K562 (cell line): ENCODE data around the gene NOSTRIN. TPM values are rescaled to one million over a fixed set of nuclear protein-coding genes. Genes with fewer than 3 reads are reported as not detected.

Source experiments
- BMI1 ChIP-seq: fragments of 150-350 bp; IDR thresholded peaks from 2 replicates; pipeline ENCODE4 v1.6.1; 2014; ENCODE audit warnings: low read length
- HMG20A ChIP-seq: fragments of 450-650 bp; formaldehyde crosslinking; conservative IDR thresholded peaks from 2 replicates; pipeline ENCODE4 v1.4.0; 2020; ENCODE audit warnings: mild to moderate bottlenecking, mixed read lengths
- JUND ChIP-seq, 2 experiments: IDR thresholded peaks; 2 replicates in 1 of 2; 3 replicates in 1 of 2; pipeline ENCODE4 v1.6.1; 2011; ENCODE audit warnings: borderline replicate concordance in 2 of 2, low read depth in 2 of 2, low read length in 2 of 2, improper control_type of control experiment in 1 of 2, missing biosample characterization in 1 of 2, missing genetic modification characterization in 1 of 2, missing genetic modification reagents in 1 of 2
- MEIS2 ChIP-seq: fragments of 450-650 bp; IDR thresholded peaks from 2 replicates; pipeline ENCODE4 v1.6.1; 2014; ENCODE audit warnings: mild to moderate bottlenecking; ENCODE audit not compliant: partially characterized antibody
- MYC ChIP-seq, 2 experiments: fragments of 250-450 bp in 1 of 2; sonication (Bioruptor Pico) in 1 of 2; IDR thresholded peaks; 2 replicates each; pipeline versions ENCODE4 v1.5.1 to v1.6.1; 2012 to 2021; ENCODE audit warnings: low read depth in 2 of 2, borderline replicate concordance in 1 of 2, improper control_type of control experiment in 1 of 2, low read length in 1 of 2, mild to moderate bottlenecking in 1 of 2, moderate library complexity in 1 of 2
- NR2C1 ChIP-seq, 2 experiments: fragments of 450-650 bp; IDR thresholded peaks; 2 replicates each; pipeline ENCODE4 v1.6.1; 2017; ENCODE audit warnings: mild to moderate bottlenecking in 2 of 2, antibody characterized with exemption in 1 of 2, inconsistent platforms in 1 of 2, missing compliant biosample characterization in 1 of 2, missing genetic modification characterization in 1 of 2
- PML ChIP-seq: IDR thresholded peaks from 2 replicates; pipeline ENCODE4 v1.6.1; 2012; ENCODE audit warnings: low read length, inconsistent platforms
- PTRF ChIP-seq: fragments of 450-650 bp; IDR thresholded peaks from 2 replicates; pipeline ENCODE4 v1.6.1; 2016; ENCODE audit warnings: mild to moderate bottlenecking, missing genetic modification characterization, missing compliant biosample characterization
- RAD51 ChIP-seq: fragments of 450-650 bp; IDR thresholded peaks from 2 replicates; pipeline ENCODE4 v1.7.1; 2016; ENCODE audit warnings: low read depth, mild to moderate bottlenecking, borderline replicate concordance
- RBM22 ChIP-seq: fragments of 200-400 bp; formaldehyde crosslinking; IDR thresholded peaks from 2 replicates; pipeline ENCODE4 v1.6.1; 2018; ENCODE audit warnings: low read length, low read depth; ENCODE audit not compliant: poor library complexity, severe bottlenecking
- SNRNP70 ChIP-seq: fragments of 200-400 bp; formaldehyde crosslinking; optimal IDR thresholded peaks from 2 replicates; pipeline ENCODE3; 2017; ENCODE audit warnings: low read depth, low read length
- ZNF551 ChIP-seq: fragments of 250-450 bp; sonication (Bioruptor Pico); IDR thresholded peaks from 2 replicates; pipeline ENCODE4 v1.5.0; 2021; ENCODE audit warnings: mild to moderate bottlenecking, moderate library complexity
- polyA plus RNA-seq, 8 experiments: library from polyadenylated mRNA; depleted of rRNA in 4 of 8; stranded (reverse) in 5 of 8; unstranded in 3 of 8; fragments of >200 nt; fragmentation: Nextera tagmentation in 2 of 8; fragmentation: Illumina TruSeq in 1 of 8; extraction: Ambion mirVana in 2 of 8; extraction: Trizol in 1 of 8; gene quantifications; 2 replicates each; pipeline versions ENCODE4 v1.2.1 to v1.2.3, GENCODE V29; 2011 to 2014; ENCODE audit warnings: inconsistent platforms in 1 of 8, missing spikeins in 1 of 8
- total RNA-seq, 7 experiments: library from RNA; depleted of rRNA in 6 of 7; stranded (reverse); fragments of >200 nt in 6 of 7; fragmentation: Illumina TruSeq in 2 of 7; extraction: Trizol in 2 of 7; gene quantifications; 2 replicates each; pipeline versions ENCODE4 v1.2.1 to v1.2.3, GENCODE V29; 2011 to 2021; ENCODE audit warnings: low replicate concordance in 1 of 7
- TF ChIP-seq, protein P1 (sequence below): fragments of 150-350 bp; conservative IDR thresholded peaks from 2 replicates; pipeline ENCODE4 v1.6.1; 2014; ENCODE audit warnings: low read length
- TF ChIP-seq, protein P2 (sequence below): sonication (generic); formaldehyde crosslinking; IDR thresholded peaks from 2 replicates; pipeline ENCODE4 v1.8.1; 2023; ENCODE audit warnings: mild to moderate bottlenecking, missing genetic modification reagents
- TF ChIP-seq, protein P3 (sequence below): fragments of 200-400 bp; formaldehyde crosslinking; IDR thresholded peaks from 2 replicates; pipeline ENCODE4 v1.6.1; 2017; ENCODE audit warnings: mild to moderate bottlenecking, low read depth, low read length, moderate library complexity
- TF ChIP-seq, protein P4 (sequence below): fragments of 450-650 bp; IDR thresholded peaks from 2 replicates; pipeline ENCODE4 v1.6.1; 2016

Gene NOSTRIN
- total and polyA plus RNA-seq, 9 of the 15 experiments (the other 6 are each of a cell fraction or from before 2014, with no cell fraction given) = 26.7 to 82.9 (median 56.3) TPM

DNA sequence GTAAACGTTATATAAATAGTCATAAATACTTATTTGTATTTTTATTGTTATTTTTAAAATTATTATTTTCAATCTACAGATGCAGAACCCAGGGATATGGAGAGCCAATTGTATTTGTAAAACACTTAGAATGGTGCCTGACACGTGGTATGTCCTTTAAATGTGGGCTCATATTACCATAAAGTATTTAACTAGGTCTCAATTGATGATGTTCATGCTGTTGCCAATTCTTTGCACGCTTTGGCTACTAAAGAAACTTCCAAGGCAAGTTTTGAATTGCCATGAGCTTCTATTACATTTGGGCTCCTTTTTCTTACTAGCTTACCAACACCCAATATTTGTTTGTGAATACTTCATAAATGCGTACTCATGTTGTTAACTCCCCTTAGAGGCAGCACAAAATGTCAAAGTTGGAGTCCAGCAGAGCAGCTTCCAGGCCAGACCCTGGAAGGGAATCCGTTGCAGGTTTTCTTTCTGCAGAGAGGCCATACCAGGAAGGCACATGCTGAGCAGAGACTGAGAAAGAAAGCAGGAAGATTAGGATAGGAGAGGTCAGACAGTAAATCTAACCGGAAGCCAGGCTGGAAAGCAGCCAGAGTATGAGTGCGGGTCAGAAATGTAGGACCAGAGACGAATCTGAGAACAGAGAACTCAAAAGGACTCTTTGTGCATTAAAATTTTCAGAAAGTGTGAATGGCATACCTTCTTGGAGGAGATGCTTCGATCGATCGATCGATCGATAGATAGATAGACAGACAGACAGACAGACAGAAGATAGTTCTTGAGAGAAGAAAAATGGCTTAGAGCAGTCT lies 4.2 kb upstream of the NOSTRIN start (continued):
- TF ChIP-seq, protein P1, sequence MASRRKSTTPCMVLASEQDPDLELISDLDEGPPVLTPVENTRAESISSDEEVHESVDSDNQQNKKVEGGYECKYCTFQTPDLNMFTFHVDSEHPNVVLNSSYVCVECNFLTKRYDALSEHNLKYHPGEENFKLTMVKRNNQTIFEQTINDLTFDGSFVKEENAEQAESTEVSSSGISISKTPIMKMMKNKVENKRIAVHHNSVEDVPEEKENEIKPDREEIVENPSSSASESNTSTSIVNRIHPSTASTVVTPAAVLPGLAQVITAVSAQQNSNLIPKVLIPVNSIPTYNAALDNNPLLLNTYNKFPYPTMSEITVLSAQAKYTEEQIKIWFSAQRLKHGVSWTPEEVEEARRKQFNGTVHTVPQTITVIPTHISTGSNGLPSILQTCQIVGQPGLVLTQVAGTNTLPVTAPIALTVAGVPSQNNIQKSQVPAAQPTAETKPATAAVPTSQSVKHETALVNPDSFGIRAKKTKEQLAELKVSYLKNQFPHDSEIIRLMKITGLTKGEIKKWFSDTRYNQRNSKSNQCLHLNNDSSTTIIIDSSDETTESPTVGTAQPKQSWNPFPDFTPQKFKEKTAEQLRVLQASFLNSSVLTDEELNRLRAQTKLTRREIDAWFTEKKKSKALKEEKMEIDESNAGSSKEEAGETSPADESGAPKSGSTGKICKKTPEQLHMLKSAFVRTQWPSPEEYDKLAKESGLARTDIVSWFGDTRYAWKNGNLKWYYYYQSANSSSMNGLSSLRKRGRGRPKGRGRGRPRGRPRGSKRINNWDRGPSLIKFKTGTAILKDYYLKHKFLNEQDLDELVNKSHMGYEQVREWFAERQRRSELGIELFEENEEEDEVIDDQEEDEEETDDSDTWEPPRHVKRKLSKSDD = no peak
- TF ChIP-seq, protein P2, sequence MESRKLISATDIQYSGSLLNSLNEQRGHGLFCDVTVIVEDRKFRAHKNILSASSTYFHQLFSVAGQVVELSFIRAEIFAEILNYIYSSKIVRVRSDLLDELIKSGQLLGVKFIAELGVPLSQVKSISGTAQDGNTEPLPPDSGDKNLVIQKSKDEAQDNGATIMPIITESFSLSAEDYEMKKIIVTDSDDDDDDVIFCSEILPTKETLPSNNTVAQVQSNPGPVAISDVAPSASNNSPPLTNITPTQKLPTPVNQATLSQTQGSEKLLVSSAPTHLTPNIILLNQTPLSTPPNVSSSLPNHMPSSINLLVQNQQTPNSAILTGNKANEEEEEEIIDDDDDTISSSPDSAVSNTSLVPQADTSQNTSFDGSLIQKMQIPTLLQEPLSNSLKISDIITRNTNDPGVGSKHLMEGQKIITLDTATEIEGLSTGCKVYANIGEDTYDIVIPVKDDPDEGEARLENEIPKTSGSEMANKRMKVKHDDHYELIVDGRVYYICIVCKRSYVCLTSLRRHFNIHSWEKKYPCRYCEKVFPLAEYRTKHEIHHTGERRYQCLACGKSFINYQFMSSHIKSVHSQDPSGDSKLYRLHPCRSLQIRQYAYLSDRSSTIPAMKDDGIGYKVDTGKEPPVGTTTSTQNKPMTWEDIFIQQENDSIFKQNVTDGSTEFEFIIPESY (CRISPR knock-in tag) = peak; percentile 22; the same call in 1 of the 2 replicates
- peak; percentile 46; the same call in 1 of the 2 replicates for TF ChIP-seq PML
- TF ChIP-seq BMI1 = peak; percentile 53; the same call in 1 of the 2 replicates
- no peak for TF ChIP-seq RBM22
- TF ChIP-seq NR2C1 (IDR thresholded peaks at IDR 0.05) = peak; percentile 74
- peak; percentile 72 for TF ChIP-seq NR2C1 (tag; IDR thresholded peaks at IDR 0.05)
- peak; percentile 96 for TF ChIP-seq MYC (IDR thresholded peaks at IDR 0.05; ENCODE audit: low read depth, low read length)
- no peak; the same call in 1 of the 2 replicates for TF ChIP-seq MYC (CRISPR knock-in tag; IDR thresholded peaks at IDR 0.05; ENCODE audit: borderline replicate concordance, low read depth)
- peak; percentile 93 for TF ChIP-seq MEIS2
- peak; percentile 9; the same call in 1 of the 2 replicates for TF ChIP-seq RAD51
- TF ChIP-seq, protein P3, sequence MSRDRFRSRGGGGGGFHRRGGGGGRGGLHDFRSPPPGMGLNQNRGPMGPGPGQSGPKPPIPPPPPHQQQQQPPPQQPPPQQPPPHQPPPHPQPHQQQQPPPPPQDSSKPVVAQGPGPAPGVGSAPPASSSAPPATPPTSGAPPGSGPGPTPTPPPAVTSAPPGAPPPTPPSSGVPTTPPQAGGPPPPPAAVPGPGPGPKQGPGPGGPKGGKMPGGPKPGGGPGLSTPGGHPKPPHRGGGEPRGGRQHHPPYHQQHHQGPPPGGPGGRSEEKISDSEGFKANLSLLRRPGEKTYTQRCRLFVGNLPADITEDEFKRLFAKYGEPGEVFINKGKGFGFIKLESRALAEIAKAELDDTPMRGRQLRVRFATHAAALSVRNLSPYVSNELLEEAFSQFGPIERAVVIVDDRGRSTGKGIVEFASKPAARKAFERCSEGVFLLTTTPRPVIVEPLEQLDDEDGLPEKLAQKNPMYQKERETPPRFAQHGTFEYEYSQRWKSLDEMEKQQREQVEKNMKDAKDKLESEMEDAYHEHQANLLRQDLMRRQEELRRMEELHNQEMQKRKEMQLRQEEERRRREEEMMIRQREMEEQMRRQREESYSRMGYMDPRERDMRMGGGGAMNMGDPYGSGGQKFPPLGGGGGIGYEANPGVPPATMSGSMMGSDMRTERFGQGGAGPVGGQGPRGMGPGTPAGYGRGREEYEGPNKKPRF = no peak
- peak; percentile 70 for TF ChIP-seq JUND (IDR thresholded peaks at IDR 0.05; ENCODE audit: borderline replicate concordance, low read depth, low read length)
- TF ChIP-seq JUND (tag; IDR thresholded peaks at IDR 0.05; ENCODE audit: borderline replicate concordance, low read depth, low read length) = peak; percentile 62; the same call in 2 of the 3 replicates
- peak; percentile 70; the same call in 1 of the 2 replicates for TF ChIP-seq ZNF551
- no peak for TF ChIP-seq SNRNP70
- TF ChIP-seq, protein P4, sequence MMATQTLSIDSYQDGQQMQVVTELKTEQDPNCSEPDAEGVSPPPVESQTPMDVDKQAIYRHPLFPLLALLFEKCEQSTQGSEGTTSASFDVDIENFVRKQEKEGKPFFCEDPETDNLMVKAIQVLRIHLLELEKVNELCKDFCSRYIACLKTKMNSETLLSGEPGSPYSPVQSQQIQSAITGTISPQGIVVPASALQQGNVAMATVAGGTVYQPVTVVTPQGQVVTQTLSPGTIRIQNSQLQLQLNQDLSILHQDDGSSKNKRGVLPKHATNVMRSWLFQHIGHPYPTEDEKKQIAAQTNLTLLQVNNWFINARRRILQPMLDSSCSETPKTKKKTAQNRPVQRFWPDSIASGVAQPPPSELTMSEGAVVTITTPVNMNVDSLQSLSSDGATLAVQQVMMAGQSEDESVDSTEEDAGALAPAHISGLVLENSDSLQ = peak; percentile 66
- TF ChIP-seq HMG20A (CRISPR knock-in tag) = no peak
- TF ChIP-seq PTRF = no peak
